ENCODE results near the gene INSRR. TPM values are rescaled to one million over a fixed set of nuclear protein-coding genes. Genes with fewer than 3 reads are reported as not detected.
A peak's percentile ranks its signal among the peaks of the same experiment; 100 is the strongest.

The INSRR gene
- polyA plus RNA-seq, 3 donors, result not detected

DNA sequence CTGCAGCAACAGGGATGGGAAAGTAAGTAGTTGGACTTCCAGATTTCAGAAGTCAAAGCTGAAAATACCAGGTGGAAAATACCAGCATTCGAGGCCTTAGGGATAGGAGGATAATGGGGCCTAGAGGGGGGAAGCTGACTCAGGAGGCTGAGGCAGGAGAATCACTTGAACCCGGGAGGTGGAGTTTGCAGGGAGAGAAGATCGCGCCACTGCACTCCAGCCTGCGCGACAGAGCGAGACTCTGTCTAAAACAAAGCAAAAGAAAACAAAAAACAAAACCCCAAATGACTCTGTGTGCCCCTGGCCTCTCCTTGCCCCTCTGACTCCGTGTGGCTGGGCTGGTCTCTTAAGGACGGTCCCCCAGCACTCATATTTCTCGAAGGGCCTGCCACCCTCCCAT, 45.6 kb downstream of the INSRR start:
- no peaks in the 10 kb centered on the region for H4K20me1 ChIP-seq (ENCODE audit: insufficient read depth, low read length)
- no peak overlapping the region for H3K27ac ChIP-seq (ENCODE audit: low read depth in 1 of 2, low read length in 2 of 2)
- H3K79me2 ChIP-seq (ENCODE audit: insufficient read depth, low read length), result no peaks in the 10 kb centered on the region
- H3K27me3 ChIP-seq (ENCODE audit: control insufficient read depth in 2 of 2, insufficient read depth in 2 of 2, low read length in 2 of 2), result peaks cover 0 to 33% of the 10 kb centered on the region in 2 donors
- peaks cover 21 to 24% of the 10 kb centered on the region in 2 donors for H3K4me1 ChIP-seq (ENCODE audit: control insufficient read depth in 1 of 2, insufficient read depth in 2 of 2, low read length in 2 of 2)
- H3K9me3 Mint-ChIP-seq, result peaks cover 0 to 2% (median 0%) of the 10 kb centered on the region in 7 donors
- H3K4me2 ChIP-seq (replicated peaks; ENCODE audit: extremely low read depth, low read length, poor library complexity, severe bottlenecking), result peak overlapping the region; percentile 84
- peak overlapping the region; percentile 78 to 87 for H3K4me3 Mint-ChIP-seq
- no peak overlapping the region for H3K27ac Mint-ChIP-seq
- no peaks in the 10 kb centered on the region for H3K36me3 ChIP-seq (replicated peaks in 1 of 2; ENCODE audit: control insufficient read depth in 1 of 2, insufficient read depth in 2 of 2, low read length in 2 of 2)
- H3K4me1 Mint-ChIP-seq, result peaks cover 28% of the 10 kb centered on the region
- TF ChIP-seq, protein P1, sequence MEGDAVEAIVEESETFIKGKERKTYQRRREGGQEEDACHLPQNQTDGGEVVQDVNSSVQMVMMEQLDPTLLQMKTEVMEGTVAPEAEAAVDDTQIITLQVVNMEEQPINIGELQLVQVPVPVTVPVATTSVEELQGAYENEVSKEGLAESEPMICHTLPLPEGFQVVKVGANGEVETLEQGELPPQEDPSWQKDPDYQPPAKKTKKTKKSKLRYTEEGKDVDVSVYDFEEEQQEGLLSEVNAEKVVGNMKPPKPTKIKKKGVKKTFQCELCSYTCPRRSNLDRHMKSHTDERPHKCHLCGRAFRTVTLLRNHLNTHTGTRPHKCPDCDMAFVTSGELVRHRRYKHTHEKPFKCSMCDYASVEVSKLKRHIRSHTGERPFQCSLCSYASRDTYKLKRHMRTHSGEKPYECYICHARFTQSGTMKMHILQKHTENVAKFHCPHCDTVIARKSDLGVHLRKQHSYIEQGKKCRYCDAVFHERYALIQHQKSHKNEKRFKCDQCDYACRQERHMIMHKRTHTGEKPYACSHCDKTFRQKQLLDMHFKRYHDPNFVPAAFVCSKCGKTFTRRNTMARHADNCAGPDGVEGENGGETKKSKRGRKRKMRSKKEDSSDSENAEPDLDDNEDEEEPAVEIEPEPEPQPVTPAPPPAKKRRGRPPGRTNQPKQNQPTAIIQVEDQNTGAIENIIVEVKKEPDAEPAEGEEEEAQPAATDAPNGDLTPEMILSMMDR (IDR thresholded peaks at IDR 0.05), result no peak
- peak overlapping the region in 2 of 3 experiments; percentile 47 to 72 for H3K4me3 ChIP-seq (replicated peaks in 1 of 3; ENCODE audit: low read depth in 2 of 3, low read length in 3 of 3)
- H2AFZ ChIP-seq (ENCODE audit: insufficient read depth, low read depth, low read length, poor library complexity, severe bottlenecking), result peak overlapping the region; percentile 86
- peak overlapping the region; percentile 58 for H3K9ac ChIP-seq (ENCODE audit: insufficient read depth, low read length, poor library complexity, severe bottlenecking)
- intact Hi-C loops (cut with micrococcal nuclease), result loop anchor here in 1 of 2 donors (10.0 kb wide), 1 partner anchor 82 kb away; the partner anchor contains the start of gene PEAR1
- no peaks in the 10 kb centered on the region for H3K9me3 ChIP-seq (replicated peaks in 1 of 2; ENCODE audit: control insufficient read depth in 1 of 2, insufficient read depth in 1 of 2, low read length in 2 of 2)
- H3K27me3 Mint-ChIP-seq (ENCODE audit: low read depth in 3 of 3), result peaks cover 33 to 63% (median 40%) of the 10 kb centered on the region in 3 donors
- no peak for DNase-seq
- H3K36me3 Mint-ChIP-seq, result no peaks in the 10 kb centered on the region
- WGBS (ENCODE audit: insufficient coverage), result 52% methylated on average over 5 of the region's 10 CpGs

DNA sequence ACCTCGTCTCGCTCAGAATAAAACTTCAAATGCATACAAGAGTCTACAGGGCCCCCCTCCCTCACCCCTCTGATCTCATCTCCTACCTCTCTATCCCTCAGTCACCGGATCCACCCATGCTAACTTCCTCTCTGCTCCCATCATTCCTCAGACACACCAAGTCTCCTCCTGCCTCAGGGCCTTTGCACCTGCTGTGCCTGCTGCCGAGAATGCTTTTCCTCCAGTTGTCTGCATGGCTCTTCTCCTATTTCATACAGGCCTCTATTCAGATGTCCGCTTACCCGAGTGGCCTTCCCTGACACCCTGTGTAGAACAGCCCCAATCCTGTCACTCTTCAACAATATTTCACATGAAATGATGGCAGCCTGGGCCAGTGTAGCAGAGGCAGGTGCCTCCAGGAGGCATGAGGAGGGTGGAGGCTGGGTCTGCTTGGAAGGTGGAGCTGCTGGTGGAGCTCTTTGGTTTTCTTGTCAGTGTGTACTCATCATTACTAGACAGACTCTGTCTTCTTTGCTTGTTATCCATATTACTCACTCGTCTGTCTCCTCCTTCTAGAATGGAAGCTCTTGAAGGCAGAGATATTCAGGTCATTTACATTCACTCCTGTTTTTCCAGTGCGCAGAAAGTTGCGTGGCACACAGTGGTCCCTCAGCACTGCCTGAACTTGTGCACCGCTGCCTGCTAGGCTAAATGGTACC, 46.5 kb downstream of the INSRR start:
- Mint-ChIP-seq H3K9me3 (peaks cover 0 to 2% (median 0%) of the 10 kb centered on the region in 7 donors), H3K27me3 (ENCODE audit: low read depth in 3 of 3) (peaks cover 35 to 62% (median 40%) of the 10 kb centered on the region in 3 donors), H3K4me3 (peak overlapping the region in 1 of 2 donors; percentile 87), H3K4me1 (peaks cover 29% of the 10 kb centered on the region), H3K36me3 (no peaks in the 10 kb centered on the region), H3K27ac (no peak overlapping the region)
- no peak overlapping the region for H3K9ac ChIP-seq (ENCODE audit: insufficient read depth, low read length, poor library complexity, severe bottlenecking)
- intact Hi-C loops (cut with micrococcal nuclease), result loop anchor here in 1 of 2 donors (10.0 kb wide), 1 partner anchor 82 kb away; the partner anchor contains the start of gene PEAR1
- H3K79me2 ChIP-seq (ENCODE audit: insufficient read depth, low read length), result no peaks in the 10 kb centered on the region
- TF ChIP-seq, protein P1 (IDR thresholded peaks at IDR 0.05), result no peak
- no peak overlapping the region for H3K4me2 ChIP-seq (replicated peaks; ENCODE audit: extremely low read depth, low read length, poor library complexity, severe bottlenecking)
- no peak overlapping the region for H2AFZ ChIP-seq (ENCODE audit: insufficient read depth, low read depth, low read length, poor library complexity, severe bottlenecking)
- no peaks in the 10 kb centered on the region for H3K36me3 ChIP-seq (replicated peaks in 1 of 2; ENCODE audit: control insufficient read depth in 1 of 2, insufficient read depth in 2 of 2, low read length in 2 of 2)
- no peaks in the 10 kb centered on the region for H4K20me1 ChIP-seq (ENCODE audit: insufficient read depth, low read length)
- no peaks in the 10 kb centered on the region for H3K9me3 ChIP-seq (replicated peaks in 1 of 2; ENCODE audit: control insufficient read depth in 1 of 2, insufficient read depth in 1 of 2, low read length in 2 of 2)
- H3K27ac ChIP-seq (ENCODE audit: low read depth in 1 of 2, low read length in 2 of 2), result no peak overlapping the region
- no peak overlapping the region for H3K4me3 ChIP-seq (replicated peaks in 1 of 3; ENCODE audit: low read depth in 2 of 3, low read length in 3 of 3)
- DNase-seq, result no peak
- WGBS (ENCODE audit: insufficient coverage), result 97% methylated on average over 9 of the region's 10 CpGs
- H3K4me1 ChIP-seq (ENCODE audit: control insufficient read depth in 1 of 2, insufficient read depth in 2 of 2, low read length in 2 of 2), result peaks cover 21 to 24% of the 10 kb centered on the region in 2 donors
- H3K27me3 ChIP-seq (ENCODE audit: control insufficient read depth in 2 of 2, insufficient read depth in 2 of 2, low read length in 2 of 2), result peaks cover 0 to 33% of the 10 kb centered on the region in 2 donors

Measured in CD14-positive monocyte (primary cell).